HG02852 (cell line): ENCODE results near the gene FBXL5.

Experiments
- ATAC-seq: cut with Tn5 transposase; IDR thresholded peaks from one replicate; pipeline ENCODE4 v1.9.1; 2021; ENCODE audit warnings: mild to moderate bottlenecking, moderate library complexity; ENCODE audit not compliant: unreplicated experiment

The FBXL5 gene

DNA sequence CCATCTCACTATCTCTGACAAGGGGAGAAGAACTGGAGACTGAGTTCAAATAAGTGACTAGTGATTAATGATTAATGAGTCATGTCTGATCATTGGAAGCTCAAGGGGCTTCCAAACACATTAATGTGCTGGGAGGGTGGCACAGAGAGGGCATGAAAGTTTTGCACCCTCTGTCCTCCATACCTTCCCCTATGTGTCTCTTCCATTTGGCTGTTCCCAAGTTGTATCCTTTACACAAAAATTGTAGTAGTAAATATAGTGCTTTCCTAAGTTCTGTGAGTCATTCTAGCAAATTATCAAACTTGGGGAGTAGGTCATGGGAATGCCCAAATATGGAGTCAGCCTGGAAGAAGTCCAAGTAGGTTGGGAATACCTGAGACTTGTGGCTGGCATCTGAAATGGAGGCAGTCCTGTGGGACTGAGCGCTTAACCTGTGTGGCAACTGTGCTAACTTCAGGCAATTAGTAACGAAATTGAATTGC, 22.4 kb upstream of the FBXL5 start:
- no peak for ATAC-seq

DNA sequence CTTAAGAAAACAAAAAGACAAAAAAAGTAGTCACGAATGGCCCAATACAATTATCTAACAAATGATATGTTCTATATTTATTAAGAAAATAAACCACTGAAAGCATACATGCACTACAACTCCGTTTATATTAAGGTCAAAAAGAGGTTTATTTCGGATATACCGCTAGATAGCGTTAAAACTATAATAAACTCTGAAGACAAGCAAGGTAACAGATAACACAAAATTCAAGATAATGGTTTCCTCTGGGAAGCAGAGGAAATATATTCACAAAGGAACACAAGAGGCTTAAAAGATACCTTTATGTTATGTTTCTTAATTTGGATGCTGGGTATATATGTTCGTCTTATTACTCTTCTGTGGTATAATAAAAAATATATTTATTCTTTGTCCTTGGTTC, 21.7 kb upstream of the FBXL5 start:
- ATAC-seq = no peak

DNA sequence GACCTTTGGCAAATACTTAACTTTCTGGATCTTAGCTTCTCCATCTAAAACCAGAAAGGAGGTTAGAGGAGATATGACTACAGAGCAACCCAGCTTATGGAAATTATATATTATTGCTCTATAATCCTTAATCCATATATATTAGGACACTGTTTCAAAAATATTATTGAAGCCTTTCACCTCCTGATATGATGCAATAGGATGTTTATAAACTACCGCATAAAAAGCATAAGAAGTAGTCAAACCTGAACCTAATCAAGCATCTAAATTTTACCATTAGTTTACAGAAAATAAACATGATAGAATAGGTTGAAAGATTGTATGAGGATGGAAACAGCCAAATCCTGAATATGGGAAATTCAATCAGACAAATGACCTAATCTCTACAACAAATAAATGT, 20.9 kb upstream of the FBXL5 start:
- no peak for ATAC-seq

- no peak for ATAC-seq
Measured at GRCh38 chr4:15675356-15675755, 20.2 kb upstream of the FBXL5 start.

- no peak for ATAC-seq
Measured at GRCh38 chr4:15674926-15675325, 19.8 kb upstream of the FBXL5 start.

GRCh38 chr4:15674046-15674445, 18.9 kb upstream of the FBXL5 start:
- no peak for ATAC-seq

GRCh38 chr4:15673337-15673736, 18.2 kb upstream of the FBXL5 start:
- no peak for ATAC-seq

GRCh38 chr4:15672101-15672500, 16.9 kb upstream of the FBXL5 start:
- ATAC-seq = no peak

DNA sequence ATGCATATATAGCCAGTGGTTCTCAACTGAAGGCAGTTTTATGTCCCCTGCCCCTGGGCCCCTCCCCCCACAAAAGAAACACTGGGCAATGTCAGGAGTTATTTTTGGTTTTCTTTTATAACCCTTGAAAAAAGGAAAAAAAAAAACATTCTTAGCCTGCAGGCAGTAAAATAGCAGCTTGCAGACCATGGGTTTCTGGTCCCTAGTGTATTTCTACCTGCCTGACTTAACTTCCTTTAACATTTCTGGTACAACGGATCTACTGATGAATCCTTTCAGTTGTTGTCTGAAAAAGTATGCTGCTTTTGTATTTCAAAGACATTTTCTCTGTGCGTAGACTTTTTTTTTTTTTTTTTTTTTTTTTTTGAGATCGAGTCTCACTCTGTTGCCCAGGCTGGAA, 15.4 kb upstream of the FBXL5 start:
- ATAC-seq = no peak

- no peak for ATAC-seq
Measured at GRCh38 chr4:15668566-15669435, 13.6 kb upstream of the FBXL5 start.

DNA sequence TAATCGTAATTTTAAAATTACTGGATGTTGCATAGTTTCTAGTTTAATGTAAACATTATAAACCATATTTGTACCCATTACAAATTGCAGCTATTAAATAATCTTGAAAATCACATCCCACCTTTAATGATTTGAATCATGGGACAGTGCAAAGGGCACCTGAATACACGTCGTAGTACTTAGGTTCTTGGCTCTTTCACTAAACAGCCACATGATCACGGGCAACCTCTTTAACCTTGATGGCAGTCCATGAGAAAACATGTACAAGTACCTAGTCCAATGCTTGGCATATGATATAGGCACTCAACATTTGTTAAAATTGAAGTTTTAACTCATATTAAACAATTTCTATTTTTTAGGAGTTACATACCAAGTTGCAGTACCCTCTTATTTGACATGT, 11.8 kb upstream of the FBXL5 start:
- ATAC-seq = no peak

DNA sequence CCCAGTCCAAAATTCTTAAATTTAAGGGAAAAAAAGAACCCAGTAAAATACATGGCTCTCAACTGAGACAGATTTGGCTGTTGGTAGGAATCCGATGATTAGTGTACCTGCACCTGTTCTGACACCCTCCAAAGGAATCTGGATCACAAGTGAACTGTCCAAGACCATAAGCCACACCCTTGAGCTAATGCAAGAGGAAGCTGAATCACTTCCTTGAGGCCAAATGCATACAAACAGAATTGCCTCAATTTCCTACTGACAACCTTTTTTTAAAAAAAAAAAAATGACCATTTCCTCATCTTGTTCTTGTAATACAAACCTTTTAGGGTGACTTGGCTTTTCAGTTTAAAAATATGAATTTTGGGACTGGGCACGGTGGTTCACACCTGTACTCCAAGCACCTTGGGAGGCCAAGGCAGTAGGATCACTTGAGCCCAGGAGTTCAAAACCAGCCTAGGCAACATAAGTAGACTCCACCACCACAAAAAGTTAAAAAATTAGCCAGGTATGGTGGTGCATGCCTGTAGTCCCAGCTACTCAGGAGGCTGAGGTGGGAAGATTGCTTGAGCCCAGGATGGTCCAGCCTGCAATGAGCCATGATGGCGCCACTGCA, 10.7 kb upstream of the FBXL5 start:
- ATAC-seq = no peak

DNA sequence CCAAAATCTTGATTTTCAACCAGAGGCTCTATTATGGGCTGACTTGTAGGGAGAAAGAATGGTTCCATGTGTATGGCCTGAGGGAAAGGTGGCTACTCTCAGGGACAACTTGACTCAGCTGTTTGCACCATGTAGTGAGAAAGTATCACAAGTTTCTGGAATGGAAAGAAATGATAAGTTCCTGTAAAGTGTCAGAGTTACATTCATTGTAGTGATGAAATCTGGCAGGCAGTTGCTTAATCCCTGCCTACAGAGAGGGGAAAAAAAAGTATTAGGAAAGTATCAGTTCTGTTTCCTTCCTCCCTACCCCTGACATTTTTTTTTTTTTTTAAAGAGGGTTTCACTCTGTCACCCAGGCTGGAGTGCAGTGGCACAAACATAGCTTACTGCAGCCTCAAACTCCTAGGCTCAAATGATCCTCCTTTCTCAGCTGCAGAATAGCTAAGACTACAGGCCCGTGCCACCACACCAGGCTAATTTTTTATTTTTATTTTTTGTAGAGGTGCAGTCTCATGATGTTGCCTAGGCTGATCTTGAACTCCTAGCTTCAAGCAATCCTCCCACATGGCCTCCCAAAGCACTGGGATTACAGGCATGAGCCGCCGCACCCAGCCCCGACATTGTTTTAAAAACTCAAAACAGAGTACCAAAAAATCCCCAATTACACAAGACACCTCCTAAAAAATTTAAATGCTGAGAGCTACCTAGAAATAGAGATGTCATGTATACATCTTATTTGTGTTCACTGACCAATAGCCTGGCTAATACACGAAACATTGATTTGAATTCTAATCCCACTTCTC, 4.8 kb upstream of the FBXL5 start:
- ATAC-seq = no peak

DNA sequence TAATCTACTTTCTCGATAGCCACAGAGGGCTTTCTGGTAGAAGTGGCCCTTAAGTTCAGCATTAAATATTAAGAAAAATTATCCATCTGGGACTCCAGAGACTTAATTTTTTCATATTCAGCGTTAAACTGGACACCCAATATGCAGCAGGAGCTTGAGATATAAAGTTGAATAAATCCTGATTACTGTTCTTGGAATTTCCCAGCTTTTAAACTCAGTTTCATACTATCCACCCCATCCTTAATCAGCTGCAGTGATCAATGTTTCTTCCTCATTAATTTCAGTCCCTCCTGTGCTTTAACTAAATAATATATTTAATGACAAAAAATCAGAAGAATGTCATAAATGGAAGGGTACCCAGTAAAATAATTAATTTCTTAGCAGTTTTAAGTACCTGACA, 3.6 kb upstream of the FBXL5 start:
- ATAC-seq = no peak

- no peak for ATAC-seq
Measured at GRCh38 chr4:15658136-15658770, 3.1 kb upstream of the FBXL5 start.

- ATAC-seq = no peak
Measured at GRCh38 chr4:15657366-15657765, 2.2 kb upstream of the FBXL5 start.

DNA sequence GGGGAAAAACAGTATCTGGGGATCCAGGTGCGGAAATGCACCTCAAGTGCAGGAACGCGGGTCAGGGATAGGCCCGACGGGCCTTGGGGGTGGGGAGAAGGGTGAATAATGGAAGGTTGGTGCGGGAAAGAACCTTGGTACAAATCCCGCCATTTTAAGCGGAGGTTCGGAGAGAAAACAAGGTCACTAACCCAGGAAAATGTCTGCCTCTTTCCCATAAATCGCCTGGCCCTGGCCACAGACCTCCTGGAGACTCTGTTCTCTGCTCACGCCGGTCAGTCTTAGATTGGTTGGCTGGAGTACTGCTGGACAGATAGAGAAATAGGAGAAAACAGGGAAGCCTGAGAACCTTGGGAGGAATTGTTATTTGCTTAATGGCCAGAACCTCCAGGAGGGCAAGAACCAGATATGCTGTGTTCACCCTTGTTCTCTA, 897 bp upstream of the FBXL5 start:
- ATAC-seq = no peak

DNA sequence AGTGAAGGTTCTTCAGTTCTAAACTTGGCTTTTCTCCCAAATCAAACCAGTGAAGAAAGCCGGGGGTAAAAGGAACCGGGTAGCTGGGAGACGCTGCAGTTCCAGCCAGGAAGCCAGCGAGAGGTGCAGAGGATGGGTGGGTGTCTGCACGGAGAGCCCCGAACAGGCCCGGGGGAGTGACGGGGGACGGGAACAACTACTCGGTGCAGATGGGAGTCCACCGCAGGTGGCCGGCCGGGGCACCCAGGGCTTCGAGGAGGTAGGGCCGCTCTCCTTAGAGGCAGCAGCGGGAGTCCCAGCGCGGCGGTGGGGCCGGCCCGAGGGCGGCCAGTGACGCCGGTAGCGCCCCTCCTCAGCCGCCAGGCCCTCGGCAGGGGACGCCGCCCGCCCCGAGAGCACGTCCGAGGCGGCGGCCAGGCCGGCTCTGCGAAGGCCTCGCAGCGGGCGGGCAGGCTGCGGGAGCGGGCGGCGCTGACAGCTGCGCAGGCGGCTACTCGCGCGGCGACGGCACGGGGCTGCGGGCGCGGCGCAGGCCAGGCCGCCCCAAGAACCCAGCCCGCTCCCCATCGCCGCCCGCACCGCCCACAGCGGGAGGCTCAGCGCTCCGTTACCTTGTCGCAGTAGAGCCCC, 449 bp downstream of the FBXL5 start:
- ATAC-seq = peak; percentile 47

DNA sequence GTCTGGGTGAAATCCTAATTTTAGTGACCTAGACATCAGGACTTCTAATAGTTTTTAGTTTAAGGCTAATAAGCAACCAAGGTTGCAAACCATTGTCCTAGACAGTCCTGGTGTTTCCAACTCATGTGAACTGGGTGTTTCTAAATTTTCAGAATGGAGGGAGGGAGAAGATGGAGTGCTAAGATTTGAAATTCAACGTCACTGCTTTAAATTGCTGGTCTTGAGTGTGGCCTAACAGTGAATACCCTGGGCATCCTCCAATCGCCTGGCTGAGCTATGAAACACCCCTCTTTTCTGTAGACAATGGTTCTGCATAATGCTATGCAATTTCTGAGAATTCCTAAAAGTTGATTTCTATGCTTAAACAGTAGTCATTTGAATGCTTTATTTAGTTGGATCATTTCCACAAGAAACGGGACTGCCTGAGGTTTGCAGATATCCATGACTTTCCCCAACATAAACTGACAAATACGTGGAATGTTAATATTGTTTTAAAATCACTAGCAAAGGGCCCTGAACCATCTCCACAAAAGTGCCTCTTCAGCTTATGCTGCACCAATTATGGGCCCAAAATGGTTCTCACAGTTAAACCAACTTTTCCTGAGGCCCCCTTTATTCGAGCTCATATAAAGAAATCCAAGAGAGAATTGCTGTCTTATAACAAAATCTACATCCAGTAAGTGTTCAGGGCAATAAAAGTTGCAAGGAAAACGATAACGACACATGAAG, 1.1 kb downstream of the FBXL5 start:
- peak; percentile 18 for ATAC-seq

- ATAC-seq = no peak
Measured at GRCh38 chr4:15653420-15653819, 1.7 kb downstream of the FBXL5 start.
